GM12801 (cell line): ENCODE results near the gene HLA-DQB1.

Experiments
- TF ChIP-seq, protein P1 (sequence below): IDR thresholded peaks from one replicate; pipeline ENCODE4 v1.5.1; 2011; ENCODE audit warnings: control low read depth; ENCODE audit not compliant: insufficient read length; ENCODE audit errors: extremely low read depth

HLA-DQB1 gene

DNA sequence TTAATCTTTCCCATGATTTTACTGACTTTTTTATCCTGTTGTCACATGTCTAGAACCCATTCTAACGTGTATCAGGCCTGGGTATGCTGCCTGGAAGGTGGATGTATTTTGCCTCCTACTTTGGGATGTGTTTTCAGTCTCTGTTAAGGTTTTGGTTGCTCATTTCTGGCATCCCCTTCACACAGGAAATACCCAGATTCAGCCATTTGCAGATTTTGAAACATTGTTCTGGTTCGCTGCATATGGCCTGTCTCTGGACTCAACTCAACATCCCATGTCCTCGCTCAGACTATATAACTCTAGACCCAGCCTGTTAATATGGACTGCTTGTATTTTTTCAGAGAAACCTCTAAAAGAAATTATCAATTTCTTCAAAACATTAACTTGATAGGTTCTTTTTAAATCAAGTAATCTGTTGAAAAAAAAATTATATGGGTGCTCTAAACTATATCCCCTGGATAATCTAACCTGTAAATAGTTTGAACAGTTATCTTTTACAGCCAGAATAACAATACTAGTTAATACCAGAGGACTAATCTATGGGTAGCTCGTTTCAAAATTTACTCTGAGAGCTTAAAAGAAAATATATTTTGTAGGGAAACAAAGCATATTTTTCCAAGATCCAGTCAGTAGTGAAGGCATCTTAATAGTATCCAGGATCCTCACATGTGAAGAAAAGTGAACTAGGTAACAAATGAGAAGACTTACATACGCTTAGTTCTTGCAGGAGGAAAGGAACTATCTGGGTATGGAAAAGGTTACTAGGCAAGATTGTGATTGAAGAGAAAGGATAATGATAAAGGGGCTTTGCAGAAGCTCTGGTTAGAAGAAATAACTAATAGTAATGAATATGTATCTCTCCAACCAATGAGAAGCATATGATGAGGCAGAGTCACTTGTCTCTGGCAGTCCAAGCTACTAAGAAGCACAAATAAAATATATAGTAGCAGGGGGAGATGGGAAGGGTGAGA is 23.4 kb upstream of the HLA-DQB1 start:
- TF ChIP-seq, protein P1, sequence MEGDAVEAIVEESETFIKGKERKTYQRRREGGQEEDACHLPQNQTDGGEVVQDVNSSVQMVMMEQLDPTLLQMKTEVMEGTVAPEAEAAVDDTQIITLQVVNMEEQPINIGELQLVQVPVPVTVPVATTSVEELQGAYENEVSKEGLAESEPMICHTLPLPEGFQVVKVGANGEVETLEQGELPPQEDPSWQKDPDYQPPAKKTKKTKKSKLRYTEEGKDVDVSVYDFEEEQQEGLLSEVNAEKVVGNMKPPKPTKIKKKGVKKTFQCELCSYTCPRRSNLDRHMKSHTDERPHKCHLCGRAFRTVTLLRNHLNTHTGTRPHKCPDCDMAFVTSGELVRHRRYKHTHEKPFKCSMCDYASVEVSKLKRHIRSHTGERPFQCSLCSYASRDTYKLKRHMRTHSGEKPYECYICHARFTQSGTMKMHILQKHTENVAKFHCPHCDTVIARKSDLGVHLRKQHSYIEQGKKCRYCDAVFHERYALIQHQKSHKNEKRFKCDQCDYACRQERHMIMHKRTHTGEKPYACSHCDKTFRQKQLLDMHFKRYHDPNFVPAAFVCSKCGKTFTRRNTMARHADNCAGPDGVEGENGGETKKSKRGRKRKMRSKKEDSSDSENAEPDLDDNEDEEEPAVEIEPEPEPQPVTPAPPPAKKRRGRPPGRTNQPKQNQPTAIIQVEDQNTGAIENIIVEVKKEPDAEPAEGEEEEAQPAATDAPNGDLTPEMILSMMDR, result no peak

GRCh38 chr6:32685603-32686002 is 19.1 kb upstream of the HLA-DQB1 start:
- TF ChIP-seq, protein P1, result no peak

- TF ChIP-seq, protein P1, result no peak
These were observed 17.8 kb upstream of the HLA-DQB1 start for GRCh38 chr6:32684246-32684645.

GRCh38 chr6:32680055-32680454 is 13.6 kb upstream of the HLA-DQB1 start:
- TF ChIP-seq, protein P1, result no peak

DNA sequence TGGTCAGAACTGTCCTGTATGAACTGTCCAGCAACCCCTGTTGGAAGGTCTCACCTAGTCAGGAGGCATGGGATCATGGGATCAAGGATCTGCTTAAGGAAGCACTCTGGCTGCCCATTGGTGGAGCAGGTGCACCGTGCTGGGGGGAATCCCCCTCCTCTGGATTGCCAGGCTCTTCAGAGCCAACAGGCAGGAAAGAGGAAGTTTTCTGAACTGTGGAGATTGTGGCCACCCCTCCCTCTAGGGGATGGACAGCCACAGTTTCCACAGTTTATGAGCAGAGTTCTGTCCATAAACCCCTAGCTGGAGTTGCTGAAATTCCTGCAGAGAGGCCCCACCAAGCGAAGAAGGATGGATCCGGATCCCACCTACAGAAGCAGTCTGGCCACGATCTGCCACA is 13.0 kb upstream of the HLA-DQB1 start:
- TF ChIP-seq, protein P1, result no peak

GRCh38 chr6:32669893-32670292 is 3.4 kb upstream of the HLA-DQB1 start:
- TF ChIP-seq, protein P1, result no peak

GRCh38 chr6:32669240-32669639 is 2.8 kb upstream of the HLA-DQB1 start:
- TF ChIP-seq, protein P1, result no peak
